Measurements from ENCODE around the gene RUNX2. TPM values are rescaled to one million over a fixed set of nuclear protein-coding genes. Genes with fewer than 3 reads are reported as not detected.

Gene RUNX2
- total and polyA plus RNA-seq, 2 of the 8 experiments (the other 6 are each of a cell fraction or from before 2014, with no cell fraction given), result 0.26 to 1.2 TPM

GRCh38 chr6:45369870-45370269 lies 41.7 kb downstream of the RUNX2 start:
- H3K56ac ChIP-seq (replicated peaks; ENCODE audit: insufficient read length, low read depth, low read length), result no peak overlapping the region
- no peak overlapping the region for H2BK20ac ChIP-seq (ENCODE audit: low read length)
- H3K79me1 ChIP-seq (ENCODE audit: low read depth, low read length), result no peaks in the 10 kb centered on the region; the same call in 1 of the 2 replicates
- H4K91ac ChIP-seq (replicated peaks; ENCODE audit: insufficient read length, low read length), result no peak overlapping the region
- no peak overlapping the region for H2BK12ac ChIP-seq (ENCODE audit: low read depth, low read length)
- no peaks in the 10 kb centered on the region for H3K4me1 ChIP-seq (replicated peaks in 1 of 4; ENCODE audit: control insufficient read depth in 3 of 4, insufficient read depth in 4 of 4, low read length in 3 of 4)
- H4K5ac ChIP-seq (ENCODE audit: insufficient read length, low read depth, low read length), result no peak overlapping the region
- H3K9me3 ChIP-seq (ENCODE audit: insufficient read depth in 2 of 2, low read depth in 1 of 2, low read length in 1 of 2), result no peaks in the 10 kb centered on the region
- H3K23me2 ChIP-seq (ENCODE audit: low read depth, low read length), result no peaks in the 10 kb centered on the region
- no peak overlapping the region for H3K4me2 ChIP-seq (ENCODE audit: insufficient read depth in 1 of 2, low read depth in 2 of 2, low read length in 2 of 2)
- no peak overlapping the region for H2AK5ac ChIP-seq (ENCODE audit: low read depth, low read length)
- H3K23ac ChIP-seq (ENCODE audit: insufficient read length), result no peak overlapping the region
- H3K79me2 ChIP-seq (ENCODE audit: control insufficient read depth in 1 of 2, insufficient read depth in 2 of 2, low read length in 2 of 2), result peaks cover 0 to 33% of the 10 kb centered on the region in 2 experiments; a peak in 2 of 4 replicates
- no peak overlapping the region for H3K9ac ChIP-seq (replicated peaks in 1 of 4; ENCODE audit: extremely low read depth in 1 of 4, low read depth in 3 of 4, low read length in 3 of 4)
- H2BK15ac ChIP-seq (ENCODE audit: low read length), result no peak overlapping the region
- H3K27ac ChIP-seq (ENCODE audit: low read depth, low read length), result no peak overlapping the region
- no peak overlapping the region for H2AFZ ChIP-seq (ENCODE audit: low read length)
- no peak overlapping the region for H3K18ac ChIP-seq (ENCODE audit: extremely low read depth, low read length)
- WGBS, 2 experiments (ENCODE audit: extremely low coverage in 1 of 2, insufficient coverage in 1 of 2, insufficient read length in 1 of 2, insufficient replicate concordance in 2 of 2, low coverage in 1 of 2, low lambda C conversion rate in 2 of 2, missing lambda C conversion rate in 1 of 2), result 91% methylated on average over 1 of the region's 1 CpG; no CpG with 5 or more reads in 1 of the 2 experiments
- POLR2A ChIA-PET (ENCODE audit: partially characterized antibody), result no interaction called here
- H3K27me3 ChIP-seq (replicated peaks in 1 of 4; ENCODE audit: control insufficient read depth in 3 of 4, extremely low read depth in 1 of 4, insufficient read depth in 3 of 4, low read length in 3 of 4), result no peaks in the 10 kb centered on the region
- no peak for FAIRE-seq
- H3K14ac ChIP-seq (ENCODE audit: insufficient read length), result no peak overlapping the region
- no peak overlapping the region for H2BK5ac ChIP-seq (ENCODE audit: low read depth, low read length)
- H3K4me3 ChIP-seq (ENCODE audit: extremely low read depth in 1 of 4, insufficient read depth in 2 of 4, low read depth in 3 of 4, low read length in 4 of 4), result no peak overlapping the region
- no peaks in the 10 kb centered on the region for H3K36me3 ChIP-seq (ENCODE audit: control insufficient read depth in 2 of 4, insufficient read depth in 4 of 4, low read length in 3 of 4)
- no peaks in the 10 kb centered on the region for H4K20me1 ChIP-seq (replicated peaks in 1 of 2; ENCODE audit: control insufficient read depth in 1 of 2, insufficient read depth in 2 of 2, low read length in 2 of 2)
- H3K4ac ChIP-seq (replicated peaks; ENCODE audit: insufficient read length, low read depth, low read length), result no peak overlapping the region
- no peak overlapping the region for H2BK120ac ChIP-seq (replicated peaks; ENCODE audit: low read depth, low read length)
- no peak for DNase-seq (ENCODE audit: low read depth in 1 of 2, low spot score in 2 of 2)
- no peak overlapping the region for H4K8ac ChIP-seq (ENCODE audit: extremely low read depth, insufficient read depth, low read length)
- CTCF ChIA-PET (ENCODE audit: partially characterized antibody), result interaction anchor here (1.2 kb wide), 1 partner anchor 79 kb away, joined by 3 read pairs; no protein-coding TSS in a partner anchor
- TF ChIP-seq SP4 (IDR thresholded peaks at IDR 0.05; ENCODE audit: low read length), result no peak
- no peak for TF ChIP-seq ASH2L (IDR thresholded peaks at IDR 0.05; ENCODE audit: low read length)
- TF ChIP-seq USF2 (IDR thresholded peaks at IDR 0.05; ENCODE audit: low read length), result no peak
- no peak for TF ChIP-seq EGR1 (IDR thresholded peaks at IDR 0.05; ENCODE audit: borderline replicate concordance, low read depth, low read length)
- TF ChIP-seq SAP30 (IDR thresholded peaks at IDR 0.05; ENCODE audit: insufficient read depth, insufficient replicate concordance, low read length), result no peak
- no peak for TF ChIP-seq BACH1 (IDR thresholded peaks at IDR 0.05; ENCODE audit: low read length)
- no peak for TF ChIP-seq SIX5 (IDR thresholded peaks at IDR 0.05; ENCODE audit: low read depth, low read length)
- no peak for TF ChIP-seq KDM5A (IDR thresholded peaks at IDR 0.05; ENCODE audit: low read length)
- TF ChIP-seq CHD2 (IDR thresholded peaks at IDR 0.05; ENCODE audit: low read length), result no peak
- no peak for TF ChIP-seq CBX8 (IDR thresholded peaks at IDR 0.05; ENCODE audit: borderline replicate concordance, low read depth, low read length)
- TF ChIP-seq JUND (IDR thresholded peaks at IDR 0.05; ENCODE audit: low read length), result no peak
- TF ChIP-seq SIN3A (conservative IDR thresholded peaks at IDR 0.05 in 1 of 2, IDR thresholded peaks at IDR 0.05 in 1 of 2; ENCODE audit: low read depth in 1 of 2, low read length in 2 of 2), result no peak
- TF ChIP-seq GTF2F1 (IDR thresholded peaks at IDR 0.05; ENCODE audit: borderline replicate concordance, low read depth, low read length), result no peak
- no peak for TF ChIP-seq TCF12 (IDR thresholded peaks at IDR 0.05; ENCODE audit: low read depth, low read length)
- no peak for TF ChIP-seq CREB1 (IDR thresholded peaks at IDR 0.05)

Data from H1 (cell line).